Erythroblast (primary cell): ENCODE measurements around the gene OSBPL10.

ENCODE experiments used
- GATA1 ChIP-seq: IDR thresholded peaks from 2 replicates; pipeline ENCODE4 v1.6.1; 2011; ENCODE audit warnings: low read depth, mild to moderate bottlenecking, control low read depth, low read length, moderate library complexity
- POLR2A ChIP-seq: IDR thresholded peaks from 2 replicates; pipeline ENCODE4 v1.6.1; 2011; ENCODE audit warnings: mild to moderate bottlenecking, low read length

- TF ChIP-seq POLR2A (no peak), GATA1 (no peak)
These were observed 201.5 kb downstream of the OSBPL10 start for GRCh38 chr3:31779514-31779913.
